VCaP (cell line): ENCODE results near the gene STUM.
A peak's percentile ranks its signal among the peaks of the same experiment; 100 is the strongest.

Experiments used
- H3K27ac ChIP-seq: fragments of 450-650 bp; 2 replicates; pipeline ENCODE4 v1.5.1; 2017
- TF ChIP-seq, protein P1 (sequence below): fragments of 450-650 bp; conservative IDR thresholded peaks from 2 replicates; pipeline ENCODE4 v1.5.1; 2017; ENCODE audit warnings: mild to moderate bottlenecking, moderate library complexity

The STUM gene

DNA sequence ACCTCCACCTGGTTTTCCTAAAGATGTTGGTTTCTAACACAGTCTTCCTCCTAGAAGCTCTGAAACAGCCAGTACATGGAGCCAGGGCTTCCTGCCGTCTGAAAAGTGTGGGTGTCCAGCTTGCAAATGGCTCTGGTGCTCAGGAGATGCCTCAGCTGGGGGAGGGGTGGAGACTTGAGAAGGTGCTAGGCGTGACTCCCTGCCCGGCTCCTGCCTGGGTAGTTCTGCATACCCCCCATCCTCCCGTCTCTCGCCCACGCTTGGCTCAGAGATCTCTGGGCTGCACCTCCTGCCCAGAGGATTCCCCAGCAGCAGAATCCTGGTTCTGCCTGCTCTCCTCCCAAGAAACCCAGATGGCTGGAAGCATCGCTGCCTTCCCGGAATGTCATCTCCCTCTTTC, 16.9 kb downstream of the STUM start:
- TF ChIP-seq, protein P1, sequence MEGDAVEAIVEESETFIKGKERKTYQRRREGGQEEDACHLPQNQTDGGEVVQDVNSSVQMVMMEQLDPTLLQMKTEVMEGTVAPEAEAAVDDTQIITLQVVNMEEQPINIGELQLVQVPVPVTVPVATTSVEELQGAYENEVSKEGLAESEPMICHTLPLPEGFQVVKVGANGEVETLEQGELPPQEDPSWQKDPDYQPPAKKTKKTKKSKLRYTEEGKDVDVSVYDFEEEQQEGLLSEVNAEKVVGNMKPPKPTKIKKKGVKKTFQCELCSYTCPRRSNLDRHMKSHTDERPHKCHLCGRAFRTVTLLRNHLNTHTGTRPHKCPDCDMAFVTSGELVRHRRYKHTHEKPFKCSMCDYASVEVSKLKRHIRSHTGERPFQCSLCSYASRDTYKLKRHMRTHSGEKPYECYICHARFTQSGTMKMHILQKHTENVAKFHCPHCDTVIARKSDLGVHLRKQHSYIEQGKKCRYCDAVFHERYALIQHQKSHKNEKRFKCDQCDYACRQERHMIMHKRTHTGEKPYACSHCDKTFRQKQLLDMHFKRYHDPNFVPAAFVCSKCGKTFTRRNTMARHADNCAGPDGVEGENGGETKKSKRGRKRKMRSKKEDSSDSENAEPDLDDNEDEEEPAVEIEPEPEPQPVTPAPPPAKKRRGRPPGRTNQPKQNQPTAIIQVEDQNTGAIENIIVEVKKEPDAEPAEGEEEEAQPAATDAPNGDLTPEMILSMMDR: no peak
- no peak overlapping the region for H3K27ac ChIP-seq

GRCh38 chr1:226566234-226566633, 17.7 kb downstream of the STUM start:
- no peak overlapping the region for H3K27ac ChIP-seq
- TF ChIP-seq, protein P1: no peak

- TF ChIP-seq, protein P1: no peak
- no peak overlapping the region for H3K27ac ChIP-seq
Observed at GRCh38 chr1:226566760-226567159, 18.2 kb downstream of the STUM start.

DNA sequence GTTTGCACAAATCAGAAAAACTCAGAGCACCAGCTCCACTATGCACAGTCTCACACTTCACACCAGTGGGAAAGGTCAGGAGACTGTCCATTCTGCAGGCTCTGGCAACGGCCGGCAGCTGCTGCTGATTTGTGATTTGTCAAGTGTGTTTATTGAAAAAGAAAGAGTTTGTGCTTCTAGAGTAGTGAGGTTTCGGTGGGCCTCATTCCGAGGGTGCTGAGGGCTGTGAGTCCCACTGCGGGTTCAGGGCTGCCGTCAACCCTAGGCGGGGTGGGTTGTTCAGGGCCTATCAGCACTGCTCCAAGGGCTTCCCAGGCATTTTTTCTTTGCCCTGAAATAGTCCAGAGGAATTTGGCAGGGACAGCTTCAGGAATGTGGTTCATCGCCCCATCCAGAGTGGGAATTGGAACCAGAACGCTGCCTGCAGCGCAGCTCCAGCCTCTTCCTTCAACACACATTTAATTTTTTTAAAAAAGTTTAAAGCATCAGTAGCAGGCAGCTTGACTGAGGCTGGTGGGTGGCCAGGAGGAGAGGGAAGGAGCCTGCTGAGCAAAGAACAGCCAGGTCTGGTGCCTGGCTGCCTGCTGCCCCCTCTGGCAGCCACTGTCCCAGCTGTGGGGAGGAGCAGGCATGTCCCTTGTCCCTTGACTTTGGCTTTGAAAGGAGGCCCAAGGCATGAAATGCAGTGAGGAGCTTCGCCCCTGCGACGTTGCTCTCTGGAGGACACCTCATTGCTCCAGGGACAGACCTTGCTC, 19.7 kb downstream of the STUM start:
- no peak overlapping the region for H3K27ac ChIP-seq
- TF ChIP-seq, protein P1: peak; percentile 64

- TF ChIP-seq, protein P1: no peak
Observed at GRCh38 chr1:226568975-226569741, 20.6 kb downstream of the STUM start.

GRCh38 chr1:226569879-226570547, 21.4 kb downstream of the STUM start:
- TF ChIP-seq, protein P1: peak; percentile 26

More at GRCh38 chr1:226568975-226569741, 20.6 kb downstream of the STUM start:
- no peak overlapping the region for H3K27ac ChIP-seq

DNA sequence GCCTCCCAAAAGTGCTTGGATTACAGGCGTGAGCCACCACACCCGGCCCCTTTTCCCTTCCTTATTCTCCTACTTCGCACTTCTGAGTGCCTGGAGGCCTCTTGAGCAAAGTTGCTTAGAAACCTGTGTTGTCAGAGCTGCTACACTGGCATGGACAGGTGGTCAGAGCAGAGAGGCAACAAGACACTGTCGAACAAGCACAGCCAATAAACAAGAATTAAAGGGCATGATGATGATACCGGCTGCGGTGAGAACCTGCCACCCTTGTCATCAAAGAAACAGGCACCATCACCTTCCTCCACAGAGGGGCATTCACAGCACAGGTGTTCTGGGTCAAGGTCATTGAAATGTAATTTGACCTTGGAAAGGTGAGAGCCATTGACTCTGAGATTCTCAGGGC, 23.3 kb downstream of the STUM start:
- TF ChIP-seq, protein P1: no peak
- no peak overlapping the region for H3K27ac ChIP-seq

More at GRCh38 chr1:226569879-226570547, 21.4 kb downstream of the STUM start:
- H3K27ac ChIP-seq: no peak overlapping the region
